Osteoblast (primary cell): ENCODE data around the gene GABPB1. TPM values are rescaled to one million over a fixed set of nuclear protein-coding genes. Genes with fewer than 3 reads are reported as not detected.
A peak's percentile ranks its signal among the peaks of the same experiment; 100 is the strongest.
"Not testable (repeated sequence)": the region's sequence is repeated elsewhere in the genome, so short reads cannot be mapped to it uniquely, and the experiment has no call there.

Source experiments
- DNase-seq: peaks from one replicate; pipeline ENCODE4 v3.0.0; 2011; ENCODE audit warnings: low spot score, mixed read lengths; ENCODE audit not compliant: insufficient read length; ENCODE audit errors: missing footprints
- H2AFZ ChIP-seq: 2 replicates; pipeline ENCODE4 v1.6.0; 2011; ENCODE audit warnings: mild to moderate bottlenecking, low read length
- H3K27ac ChIP-seq: 2 replicates; pipeline ENCODE4 v1.5.1; 2011; ENCODE audit warnings: mild to moderate bottlenecking, low read depth, low read length, moderate library complexity
- H3K27me3 ChIP-seq: 2 replicates; pipeline ENCODE4 v1.6.0; 2012; ENCODE audit warnings: mild to moderate bottlenecking, control low read depth, inconsistent platforms, low read length, moderate library complexity; ENCODE audit not compliant: insufficient read depth
- H3K36me3 ChIP-seq: 2 replicates; pipeline ENCODE4 v1.5.1; 2011; ENCODE audit warnings: mild to moderate bottlenecking, low read length, control low read depth, moderate library complexity; ENCODE audit not compliant: insufficient read depth
- H3K4me1 ChIP-seq: 2 replicates; pipeline ENCODE4 v1.5.1; 2011; ENCODE audit warnings: mild to moderate bottlenecking, low read length, control low read depth, moderate library complexity; ENCODE audit not compliant: insufficient read depth
- H3K4me2 ChIP-seq: 2 replicates; pipeline ENCODE4 v1.6.0; 2011; ENCODE audit warnings: mild to moderate bottlenecking, low read length; ENCODE audit not compliant: insufficient read depth
- H3K4me3 ChIP-seq: fragments of 200-600 bp; sonication (generic); 3 replicates; pipeline ENCODE4 v1.5.1; 2012; ENCODE audit warnings: mild to moderate bottlenecking, low read length, inconsistent platforms; ENCODE audit not compliant: insufficient read depth
- H3K79me2 ChIP-seq: 2 replicates; pipeline ENCODE4 v1.6.0; 2012; ENCODE audit warnings: mild to moderate bottlenecking, low read length, control low read depth, inconsistent platforms; ENCODE audit not compliant: insufficient read depth
- H3K9me3 ChIP-seq: 2 replicates; pipeline ENCODE4 v1.5.1; 2011; ENCODE audit warnings: low read depth, low read length, control low read depth
- H4K20me1 ChIP-seq: 2 replicates; pipeline ENCODE4 v1.6.0; 2012; ENCODE audit warnings: mild to moderate bottlenecking, low read length, control low read depth; ENCODE audit not compliant: insufficient read depth
- total RNA-seq: library from RNA; depleted of rRNA; stranded (reverse); fragments of >200 nt; gene quantifications from 2 replicates; pipeline ENCODE4 v1.2.3, GENCODE V29; 2012
- TF ChIP-seq, protein P1 (sequence below): IDR thresholded peaks from 2 replicates; pipeline ENCODE4 v1.5.1; 2011; ENCODE audit warnings: mild to moderate bottlenecking, low read depth, low read length, moderate library complexity; ENCODE audit errors: extremely low read depth

The GABPB1 gene
- total RNA-seq, 1 donor, result 44.9 TPM

DNA sequence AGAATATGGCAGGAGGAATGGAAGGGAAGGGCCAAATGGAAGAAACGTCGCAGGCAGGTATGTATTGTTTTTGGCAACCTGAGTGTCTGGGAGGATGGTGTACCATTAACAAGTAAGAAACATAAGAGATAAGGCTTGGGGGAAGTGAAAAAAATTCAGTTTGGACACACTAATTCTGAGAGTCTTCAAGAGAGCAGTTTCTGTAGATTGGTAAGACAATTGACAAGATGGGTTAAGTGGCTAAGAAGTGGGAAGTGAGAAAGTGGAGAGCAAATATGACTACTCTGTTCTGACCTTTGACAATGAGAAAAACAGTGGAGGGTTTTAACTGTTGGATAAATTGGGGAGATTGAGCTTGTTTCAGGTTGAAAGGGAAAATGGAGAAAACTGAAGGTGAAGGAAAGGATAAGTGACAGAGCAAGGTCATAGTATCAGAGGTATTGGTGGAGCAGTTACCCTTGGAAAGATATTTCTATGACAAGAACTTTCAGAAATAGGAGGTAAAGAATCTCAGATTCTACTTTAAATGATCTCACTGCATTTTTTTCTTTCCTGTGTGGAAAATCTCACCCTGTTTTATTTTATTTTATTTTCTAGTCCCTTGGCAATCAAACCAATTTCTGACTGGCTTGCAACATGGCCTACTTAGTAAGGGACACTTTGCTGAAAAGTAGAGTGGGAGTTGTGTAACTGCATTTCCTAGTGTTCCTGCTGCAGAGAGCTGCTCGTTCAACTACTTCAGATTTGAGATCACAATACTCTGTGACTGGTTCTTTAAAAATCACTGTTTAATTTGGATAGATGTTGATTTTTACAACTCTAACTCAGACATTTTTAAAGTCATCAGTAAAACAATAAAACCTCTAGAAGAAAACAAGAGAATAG is 23.1 kb upstream of the GABPB1 start:
- DNase-seq, result peak; percentile 2

DNA sequence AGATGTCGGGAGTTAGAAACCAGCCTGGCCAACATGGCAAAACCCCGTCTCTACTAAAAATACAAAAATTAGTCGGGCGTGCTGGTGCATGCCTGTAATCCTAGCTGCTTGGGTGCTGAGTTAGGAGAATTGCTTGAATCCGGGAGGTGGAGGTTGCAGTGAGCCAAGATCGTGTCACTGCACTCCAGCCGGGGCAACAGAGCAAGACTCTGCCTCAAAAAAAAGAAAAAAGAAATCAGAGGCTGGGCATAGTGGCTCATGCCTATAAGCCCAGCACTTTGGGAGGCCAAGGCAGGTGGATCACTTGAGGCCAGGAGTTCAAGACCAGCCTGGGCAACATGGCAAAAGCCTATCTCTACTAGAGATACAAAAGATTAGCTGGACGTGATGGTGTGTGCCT is 14.6 kb upstream of the GABPB1 start:
- not testable (repeated sequence) for H3K36me3 ChIP-seq, H3K4me2 ChIP-seq, H3K79me2 ChIP-seq, H2AFZ ChIP-seq, H4K20me1 ChIP-seq, H3K27me3 ChIP-seq, H3K9me3 ChIP-seq, H3K4me3 ChIP-seq, H3K27ac ChIP-seq, H3K4me1 ChIP-seq, DNase-seq

More for the DNA sequence above, 23.1 kb upstream of the GABPB1 start:
- H3K4me2 ChIP-seq, result no peak overlapping the region
- no peak overlapping the region for H3K27ac ChIP-seq
- no peaks in the 10 kb centered on the region for H3K27me3 ChIP-seq
- H3K36me3 ChIP-seq, result no peaks in the 10 kb centered on the region
- H2AFZ ChIP-seq, result no peak overlapping the region
- no peaks in the 10 kb centered on the region for H4K20me1 ChIP-seq
- no peaks in the 10 kb centered on the region for H3K9me3 ChIP-seq
- TF ChIP-seq, protein P1, sequence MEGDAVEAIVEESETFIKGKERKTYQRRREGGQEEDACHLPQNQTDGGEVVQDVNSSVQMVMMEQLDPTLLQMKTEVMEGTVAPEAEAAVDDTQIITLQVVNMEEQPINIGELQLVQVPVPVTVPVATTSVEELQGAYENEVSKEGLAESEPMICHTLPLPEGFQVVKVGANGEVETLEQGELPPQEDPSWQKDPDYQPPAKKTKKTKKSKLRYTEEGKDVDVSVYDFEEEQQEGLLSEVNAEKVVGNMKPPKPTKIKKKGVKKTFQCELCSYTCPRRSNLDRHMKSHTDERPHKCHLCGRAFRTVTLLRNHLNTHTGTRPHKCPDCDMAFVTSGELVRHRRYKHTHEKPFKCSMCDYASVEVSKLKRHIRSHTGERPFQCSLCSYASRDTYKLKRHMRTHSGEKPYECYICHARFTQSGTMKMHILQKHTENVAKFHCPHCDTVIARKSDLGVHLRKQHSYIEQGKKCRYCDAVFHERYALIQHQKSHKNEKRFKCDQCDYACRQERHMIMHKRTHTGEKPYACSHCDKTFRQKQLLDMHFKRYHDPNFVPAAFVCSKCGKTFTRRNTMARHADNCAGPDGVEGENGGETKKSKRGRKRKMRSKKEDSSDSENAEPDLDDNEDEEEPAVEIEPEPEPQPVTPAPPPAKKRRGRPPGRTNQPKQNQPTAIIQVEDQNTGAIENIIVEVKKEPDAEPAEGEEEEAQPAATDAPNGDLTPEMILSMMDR, result no peak
- no peaks in the 10 kb centered on the region for H3K4me1 ChIP-seq
- H3K79me2 ChIP-seq, result no peaks in the 10 kb centered on the region
- H3K4me3 ChIP-seq, result no peak overlapping the region

DNA sequence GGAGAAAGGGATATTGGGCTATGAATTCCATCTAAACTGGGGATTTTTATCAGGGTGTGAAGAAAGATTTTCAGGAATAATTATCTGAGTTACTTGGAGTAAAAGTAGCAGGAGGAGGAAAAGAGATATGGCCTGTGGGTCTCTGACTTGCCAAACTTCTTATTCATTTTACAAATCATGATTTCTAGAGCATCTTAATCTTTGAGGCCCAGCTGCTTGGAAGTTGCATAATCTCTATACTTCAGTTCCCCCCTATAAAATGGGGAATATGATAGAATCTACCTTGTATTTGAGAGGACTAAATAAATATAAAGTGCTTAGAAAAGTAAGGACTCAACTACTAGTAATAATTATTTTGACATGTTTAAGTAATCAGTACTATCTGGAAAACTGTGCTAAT is 11.0 kb upstream of the GABPB1 start:
- Histone ChIP-seq H4K20me1 (no peaks in the 10 kb centered on the region), H3K4me2 (no peak overlapping the region), H3K27ac (no peak overlapping the region), H3K36me3 (peaks cover 8% of the 10 kb centered on the region), H3K4me3 (no peak overlapping the region), H3K79me2 (no peaks in the 10 kb centered on the region), H3K4me1 (no peaks in the 10 kb centered on the region), H3K27me3 (no peaks in the 10 kb centered on the region), H2AFZ (no peak overlapping the region), H3K9me3 (no peaks in the 10 kb centered on the region)
- peak; percentile 8 for DNase-seq
- TF ChIP-seq, protein P1, result no peak

DNA sequence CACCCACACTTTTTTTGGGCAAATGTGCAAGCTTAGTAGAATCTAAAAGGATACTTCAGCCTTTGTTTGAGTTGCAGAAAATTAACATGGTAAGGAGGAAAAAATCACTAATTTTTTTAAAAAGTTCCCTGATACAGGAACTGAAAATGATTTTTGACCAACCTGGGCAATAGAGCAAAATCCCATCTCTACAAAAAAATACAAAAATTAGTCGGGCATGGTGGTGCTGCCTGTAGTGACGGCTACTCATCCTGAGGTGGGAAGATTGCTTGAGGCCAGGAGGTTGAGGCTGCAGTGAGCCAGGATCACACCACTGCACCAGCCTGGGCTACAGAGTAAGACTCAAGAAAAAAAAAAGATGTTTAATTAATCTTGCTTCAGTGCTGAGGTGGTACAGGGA is 10.6 kb upstream of the GABPB1 start:
- Histone ChIP-seq H3K27me3 (no peaks in the 10 kb centered on the region), H3K4me3 (no peak overlapping the region), H2AFZ (no peak overlapping the region), H3K9me3 (no peaks in the 10 kb centered on the region), H3K36me3 (peaks cover 12% of the 10 kb centered on the region), H4K20me1 (no peaks in the 10 kb centered on the region), H3K79me2 (peaks cover under 1% of the 10 kb centered on the region), H3K27ac (no peak overlapping the region), H3K4me2 (no peak overlapping the region), H3K4me1 (no peaks in the 10 kb centered on the region)
- TF ChIP-seq, protein P1, result no peak
- DNase-seq, result no peak
